DOHH2 (cell line): Measurements from ENCODE around the gene LSMEM2.
A peak's percentile ranks its signal among the peaks of the same experiment; 100 is the strongest.

Source experiments
- H3F3A ChIP-seq: fragments of 200-600 bp; sonication (generic), shearing (Covaris generic); 2 replicates; pipeline ENCODE4 v1.6.0; 2016; ENCODE audit warnings: antibody characterized with exemption, mild to moderate bottlenecking; ENCODE audit not compliant: control insufficient read depth, insufficient read depth
- H3K27ac ChIP-seq: fragments of 200-600 bp; sonication (generic); 2 replicates; pipeline ENCODE4 v1.5.1; 2014; ENCODE audit warnings: low read depth, mild to moderate bottlenecking, low read length, moderate library complexity
- H3K27me3 ChIP-seq: fragments of 200-600 bp; sonication (generic); 2 replicates; pipeline ENCODE4 v1.6.1; 2014; ENCODE audit warnings: mild to moderate bottlenecking, low read length, mixed read lengths; ENCODE audit not compliant: control insufficient read depth
- H3K36me3 ChIP-seq: fragments of 200-600 bp; sonication (generic); 2 replicates; pipeline ENCODE4 v1.6.1; 2014; ENCODE audit warnings: mild to moderate bottlenecking, low read length, moderate library complexity, mixed read lengths; ENCODE audit not compliant: control insufficient read depth
- H3K4me1 ChIP-seq: fragments of 200-600 bp; sonication (generic); 2 replicates; pipeline ENCODE4 v1.6.1; 2014; ENCODE audit warnings: mild to moderate bottlenecking, low read length, mixed read lengths; ENCODE audit not compliant: control insufficient read depth
- H3K4me2 ChIP-seq: fragments of 200-600 bp; sonication (generic); 2 replicates; pipeline ENCODE4 v1.6.0; 2014; ENCODE audit warnings: mild to moderate bottlenecking, low read length, moderate library complexity
- H3K4me3 ChIP-seq: fragments of 200-600 bp; sonication (generic); 2 replicates; pipeline ENCODE4 v1.5.1; 2014; ENCODE audit warnings: mild to moderate bottlenecking, low read length, mixed read lengths
- H3K79me2 ChIP-seq: fragments of 200-600 bp; sonication (generic); 2 replicates; pipeline ENCODE4 v1.6.1; 2014; ENCODE audit warnings: mild to moderate bottlenecking, low read length, mixed read lengths; ENCODE audit not compliant: control insufficient read depth
- H3K9me2 ChIP-seq: fragments of 200-600 bp; sonication (generic); replicated peaks from 2 replicates; pipeline ENCODE4 v1.6.1; 2014; ENCODE audit warnings: mild to moderate bottlenecking, low read length, mixed read lengths; ENCODE audit not compliant: control insufficient read depth
- H3K9me3 ChIP-seq: fragments of 200-600 bp; sonication (generic); 2 replicates; pipeline ENCODE4 v1.6.1; 2014; ENCODE audit warnings: antibody characterized with exemption, low read length, mixed read lengths; ENCODE audit not compliant: control insufficient read depth, insufficient read depth
- H4K20me1 ChIP-seq: fragments of 200-600 bp; sonication (generic); 2 replicates; pipeline ENCODE4 v1.6.0; 2014; ENCODE audit warnings: low read depth, mild to moderate bottlenecking, antibody characterized with exemption, low read length, moderate library complexity; ENCODE audit not compliant: control insufficient read depth, insufficient read depth
- EZH2phosphoT487 ChIP-seq: fragments of 200-600 bp; sonication (generic); IDR thresholded peaks from 2 replicates; pipeline ENCODE4 v1.6.1; 2017; ENCODE audit warnings: borderline replicate concordance, mild to moderate bottlenecking, antibody characterized with exemption, low read length, moderate library complexity, mixed read lengths
- TF ChIP-seq, protein P1 (sequence below): fragments of 200-600 bp; sonication (generic); IDR thresholded peaks from one replicate; pipeline ENCODE4 v1.5.1; 2014; ENCODE audit warnings: antibody characterized with exemption, mild to moderate bottlenecking, low read depth, low read length; ENCODE audit not compliant: poor library complexity, severe bottlenecking

The LSMEM2 gene

DNA sequence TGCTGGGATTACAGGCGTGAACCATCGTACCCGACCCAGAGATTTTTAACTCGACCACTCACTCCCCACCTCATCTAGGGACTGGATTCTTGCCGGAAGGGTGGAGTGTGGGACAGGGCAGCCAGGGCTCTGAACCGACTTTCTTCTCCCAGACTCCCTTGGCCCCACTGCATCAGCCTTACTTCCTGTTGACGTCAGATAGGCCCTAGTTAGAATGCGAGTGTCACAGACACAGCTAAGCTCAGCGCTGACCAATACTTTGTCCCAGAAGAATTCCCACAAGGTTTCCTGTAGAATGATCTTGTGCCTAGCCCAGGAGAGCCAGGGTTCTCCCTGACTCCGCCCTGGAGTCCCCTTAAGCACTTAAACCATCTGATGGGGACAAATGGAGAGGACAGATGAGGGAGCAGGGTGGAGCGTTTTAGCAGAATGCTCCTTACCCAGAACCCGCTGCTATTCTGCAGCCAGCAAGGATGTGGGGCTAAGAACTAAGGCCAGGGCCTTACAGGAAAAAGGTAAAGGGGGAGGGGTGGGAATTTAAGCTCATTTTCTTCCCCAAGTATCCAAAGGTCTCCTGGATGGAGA, 54.9 kb downstream of the LSMEM2 start:
- H3K9me2 ChIP-seq: no peaks in the 10 kb centered on the region
- peaks cover 90% of the 10 kb centered on the region for H3K36me3 ChIP-seq
- H3K4me1 ChIP-seq: peaks cover 44% of the 10 kb centered on the region
- H3K27ac ChIP-seq: no peak overlapping the region
- H4K20me1 ChIP-seq: 0 out of 2 replicates have a peak, but pooled peaks cover 10% of the 10 kb centered on the region
- H3K4me2 ChIP-seq: peak overlapping the region; percentile 41
- TF ChIP-seq EZH2phosphoT487: no peak
- TF ChIP-seq, protein P1, sequence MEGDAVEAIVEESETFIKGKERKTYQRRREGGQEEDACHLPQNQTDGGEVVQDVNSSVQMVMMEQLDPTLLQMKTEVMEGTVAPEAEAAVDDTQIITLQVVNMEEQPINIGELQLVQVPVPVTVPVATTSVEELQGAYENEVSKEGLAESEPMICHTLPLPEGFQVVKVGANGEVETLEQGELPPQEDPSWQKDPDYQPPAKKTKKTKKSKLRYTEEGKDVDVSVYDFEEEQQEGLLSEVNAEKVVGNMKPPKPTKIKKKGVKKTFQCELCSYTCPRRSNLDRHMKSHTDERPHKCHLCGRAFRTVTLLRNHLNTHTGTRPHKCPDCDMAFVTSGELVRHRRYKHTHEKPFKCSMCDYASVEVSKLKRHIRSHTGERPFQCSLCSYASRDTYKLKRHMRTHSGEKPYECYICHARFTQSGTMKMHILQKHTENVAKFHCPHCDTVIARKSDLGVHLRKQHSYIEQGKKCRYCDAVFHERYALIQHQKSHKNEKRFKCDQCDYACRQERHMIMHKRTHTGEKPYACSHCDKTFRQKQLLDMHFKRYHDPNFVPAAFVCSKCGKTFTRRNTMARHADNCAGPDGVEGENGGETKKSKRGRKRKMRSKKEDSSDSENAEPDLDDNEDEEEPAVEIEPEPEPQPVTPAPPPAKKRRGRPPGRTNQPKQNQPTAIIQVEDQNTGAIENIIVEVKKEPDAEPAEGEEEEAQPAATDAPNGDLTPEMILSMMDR: no peak
- no peak overlapping the region for H3K4me3 ChIP-seq
- peaks cover 69% of the 10 kb centered on the region for H3K79me2 ChIP-seq
- no peaks in the 10 kb centered on the region for H3K9me3 ChIP-seq
- H3K27me3 ChIP-seq: no peaks in the 10 kb centered on the region
- H3F3A ChIP-seq: peaks cover 22% of the 10 kb centered on the region

- H3K4me2 ChIP-seq: peak overlapping the region; percentile 41
- TF ChIP-seq, protein P1: no peak
- TF ChIP-seq EZH2phosphoT487: no peak
- H3K9me2 ChIP-seq: no peaks in the 10 kb centered on the region
- H3K4me3 ChIP-seq: no peak overlapping the region
- peaks cover 88% of the 10 kb centered on the region for H3K36me3 ChIP-seq
- no peaks in the 10 kb centered on the region for H3K9me3 ChIP-seq
- H3K27me3 ChIP-seq: no peaks in the 10 kb centered on the region
- H4K20me1 ChIP-seq: 0 out of 2 replicates have a peak, but pooled peaks cover 10% of the 10 kb centered on the region
- H3K79me2 ChIP-seq: peaks cover 75% of the 10 kb centered on the region
- H3F3A ChIP-seq: peaks cover 19% of the 10 kb centered on the region
- peaks cover 44% of the 10 kb centered on the region for H3K4me1 ChIP-seq
- H3K27ac ChIP-seq: no peak overlapping the region
Measured at GRCh38 chr3:50334339-50335075, 55.6 kb downstream of the LSMEM2 start.

- peaks cover 72% of the 10 kb centered on the region for H3K36me3 ChIP-seq
- peak overlapping the region; percentile 83 for H3K4me3 ChIP-seq
- TF ChIP-seq, protein P1: no peak
- TF ChIP-seq EZH2phosphoT487: no peak
- 0 out of 2 replicates have a peak, but pooled peaks cover 10% of the 10 kb centered on the region for H4K20me1 ChIP-seq
- H3K9me2 ChIP-seq: no peaks in the 10 kb centered on the region
- H3F3A ChIP-seq: peaks cover 13% of the 10 kb centered on the region
- H3K79me2 ChIP-seq: peaks cover 87% of the 10 kb centered on the region
- H3K9me3 ChIP-seq: no peaks in the 10 kb centered on the region
- H3K4me1 ChIP-seq: peaks cover 65% of the 10 kb centered on the region
- H3K4me2 ChIP-seq: peak overlapping the region; percentile 98
- no peaks in the 10 kb centered on the region for H3K27me3 ChIP-seq
- peak overlapping the region; percentile 90 for H3K27ac ChIP-seq
Measured at GRCh38 chr3:50336452-50337174, 57.7 kb downstream of the LSMEM2 start.
